IPS DF 6.9 (cell line): Measurements from ENCODE around the gene BLTP1.

Experiments used
- DNase-seq: peaks from one replicate; pipeline ENCODE4 v3.0.0-alpha.2; 2013; ENCODE audit warnings: low read depth, low spot score
- H3K27ac ChIP-seq: one replicate; pipeline ENCODE4 v1.5.1; 2013; ENCODE audit warnings: low read length, control low read depth
- H3K27me3 ChIP-seq: 2 replicates; pipeline ENCODE4 v1.6.1; 2013; ENCODE audit warnings: mild to moderate bottlenecking, low read length; ENCODE audit not compliant: control insufficient read depth, insufficient read depth
- H3K36me3 ChIP-seq: 2 replicates; pipeline ENCODE4 v1.6.1; 2013; ENCODE audit warnings: low read length; ENCODE audit not compliant: control insufficient read depth, insufficient read depth
- H3K4me1 ChIP-seq: 2 replicates; pipeline ENCODE4 v1.6.1; 2013; ENCODE audit warnings: low read length; ENCODE audit not compliant: control insufficient read depth, insufficient read depth
- H3K4me3 ChIP-seq: 2 replicates; pipeline ENCODE4 v1.5.1; 2013; ENCODE audit warnings: mild to moderate bottlenecking, low read length
- H3K9me3 ChIP-seq: 2 replicates; pipeline ENCODE4 v1.6.1; 2013; ENCODE audit warnings: low read length, inconsistent platforms; ENCODE audit not compliant: control insufficient read depth, insufficient read depth
- WGBS: extraction: QIAGEN DNeasy Blood & Tissue Kit; methylation state at CpG from one replicate; pipeline ENCODE4 v1.1.7; 2013; ENCODE audit warnings: mixed read lengths, missing lambda C conversion rate; ENCODE audit not compliant: insufficient read length, insufficient coverage; 5-methylcytosine and 5-hydroxymethylcytosine counted together

BLTP1 gene

GRCh38 chr4:122131562-122132157, 20.5 kb upstream of the BLTP1 start:
- Histone ChIP-seq H3K4me3 (no peak overlapping the region), H3K4me1 (no peaks in the 10 kb centered on the region), H3K27ac (no peak overlapping the region), H3K9me3 (no peaks in the 10 kb centered on the region), H3K27me3 (no peaks in the 10 kb centered on the region), H3K36me3 (no peaks in the 10 kb centered on the region)
- no peak for DNase-seq
- WGBS = no CpG with 5 or more reads among the region's 5 CpGs

GRCh38 chr4:122132891-122133290, 19.2 kb upstream of the BLTP1 start:
- Histone ChIP-seq H3K4me1 (no peaks in the 10 kb centered on the region), H3K27me3 (no peaks in the 10 kb centered on the region), H3K4me3 (no peak overlapping the region), H3K27ac (no peak overlapping the region), H3K9me3 (no peaks in the 10 kb centered on the region), H3K36me3 (no peaks in the 10 kb centered on the region)
- no CpG with 5 or more reads among the region's 3 CpGs for WGBS
- no peak for DNase-seq

GRCh38 chr4:122139139-122139538, 13.0 kb upstream of the BLTP1 start:
- no CpG with 5 or more reads among the region's 3 CpGs for WGBS
- no peak for DNase-seq
- H3K36me3 ChIP-seq = no peaks in the 10 kb centered on the region
- no peak overlapping the region for H3K4me3 ChIP-seq
- H3K27me3 ChIP-seq = no peaks in the 10 kb centered on the region
- no peaks in the 10 kb centered on the region for H3K4me1 ChIP-seq
- no peaks in the 10 kb centered on the region for H3K9me3 ChIP-seq
- H3K27ac ChIP-seq = no peak overlapping the region

- no peak for DNase-seq
- Histone ChIP-seq H3K9me3 (no peaks in the 10 kb centered on the region), H3K4me1 (no peaks in the 10 kb centered on the region), H3K36me3 (no peaks in the 10 kb centered on the region), H3K4me3 (no peak overlapping the region), H3K27ac (no peak overlapping the region), H3K27me3 (no peaks in the 10 kb centered on the region)
- WGBS = no CpG with 5 or more reads among the region's 5 CpGs
Observed at GRCh38 chr4:122140834-122141233, 11.3 kb upstream of the BLTP1 start.

- Histone ChIP-seq H3K4me1 (no peaks in the 10 kb centered on the region; the same call in 1 of the 2 replicates), H3K27ac (no peak overlapping the region), H3K36me3 (no peaks in the 10 kb centered on the region), H3K9me3 (no peaks in the 10 kb centered on the region), H3K27me3 (no peaks in the 10 kb centered on the region), H3K4me3 (no peak overlapping the region)
- no CpG with 5 or more reads among the region's 1 CpG for WGBS
- no peak for DNase-seq
Observed at GRCh38 chr4:122142687-122143086, 9.4 kb upstream of the BLTP1 start.

GRCh38 chr4:122146652-122147051, 5.5 kb upstream of the BLTP1 start:
- no peak overlapping the region for H3K4me3 ChIP-seq
- no CpG with 5 or more reads among the region's 4 CpGs for WGBS
- peaks cover 1% of the 10 kb centered on the region; the same call in 1 of the 2 replicates for H3K4me1 ChIP-seq
- no peak overlapping the region for H3K27ac ChIP-seq
- H3K9me3 ChIP-seq = no peaks in the 10 kb centered on the region
- H3K36me3 ChIP-seq = no peaks in the 10 kb centered on the region
- no peak for DNase-seq
- H3K27me3 ChIP-seq = no peaks in the 10 kb centered on the region

GRCh38 chr4:122150931-122151330, 1.2 kb upstream of the BLTP1 start:
- Histone ChIP-seq H3K36me3 (no peaks in the 10 kb centered on the region), H3K9me3 (no peaks in the 10 kb centered on the region), H3K4me1 (peaks cover 1% of the 10 kb centered on the region; the same call in 1 of the 2 replicates), H3K4me3 (no peak overlapping the region), H3K27me3 (no peaks in the 10 kb centered on the region), H3K27ac (no peak overlapping the region)
- DNase-seq = no peak
- WGBS = no CpG with 5 or more reads among the region's 2 CpGs

GRCh38 chr4:122152711-122153226, 638 bp downstream of the BLTP1 start:
- no peaks in the 10 kb centered on the region for H3K9me3 ChIP-seq
- no peak overlapping the region for H3K27ac ChIP-seq
- H3K27me3 ChIP-seq = no peaks in the 10 kb centered on the region
- no peak for DNase-seq
- H3K4me1 ChIP-seq = 0 out of 2 replicates have a peak, but pooled peaks cover 1% of the 10 kb centered on the region
- H3K36me3 ChIP-seq = no peaks in the 10 kb centered on the region
- peak overlapping the region; percentile 76 for H3K4me3 ChIP-seq
- no CpG with 5 or more reads among the region's 16 CpGs for WGBS

GRCh38 chr4:122156819-122157218, 4.7 kb downstream of the BLTP1 start:
- Histone ChIP-seq H3K27ac (no peak overlapping the region), H3K9me3 (no peaks in the 10 kb centered on the region), H3K4me3 (no peak overlapping the region), H3K4me1 (no peaks in the 10 kb centered on the region), H3K36me3 (no peaks in the 10 kb centered on the region), H3K27me3 (no peaks in the 10 kb centered on the region)
- WGBS = no CpG with 5 or more reads among the region's 2 CpGs
- DNase-seq = no peak

GRCh38 chr4:122163301-122163700, 11.2 kb downstream of the BLTP1 start:
- Histone ChIP-seq H3K4me3 (no peak overlapping the region), H3K27ac (no peak overlapping the region), H3K9me3 (no peaks in the 10 kb centered on the region), H3K27me3 (no peaks in the 10 kb centered on the region), H3K36me3 (no peaks in the 10 kb centered on the region), H3K4me1 (no peaks in the 10 kb centered on the region)
- WGBS = no CpG with 5 or more reads among the region's 3 CpGs
- DNase-seq = no peak

- no CpG with 5 or more reads among the region's 1 CpG for WGBS
- no peak for DNase-seq
- no peaks in the 10 kb centered on the region for H3K9me3 ChIP-seq
- H3K4me3 ChIP-seq = no peak overlapping the region
- no peaks in the 10 kb centered on the region for H3K27me3 ChIP-seq
- H3K27ac ChIP-seq = no peak overlapping the region
- H3K36me3 ChIP-seq = no peaks in the 10 kb centered on the region
- no peaks in the 10 kb centered on the region for H3K4me1 ChIP-seq
Observed at GRCh38 chr4:122163767-122164166, 11.6 kb downstream of the BLTP1 start.
